Esophagus (tissue), 2 donors: ENCODE data around the gene HID1. TPM values are rescaled to one million over a fixed set of nuclear protein-coding genes. Genes with fewer than 3 reads are reported as not detected.

Experiments used
- H3K27ac ChIP-seq, 2 donors: one replicate each; pipeline ENCODE4 v1.5.1; 2013; ENCODE audit warnings: low read depth in 2 of 2, mild to moderate bottlenecking in 2 of 2, inconsistent platforms in 1 of 2, low read length in 1 of 2, moderate library complexity in 1 of 2
- H3K27me3 ChIP-seq, 2 donors: one replicate each; pipeline ENCODE4 v1.6.1; 2013; ENCODE audit warnings: low read length in 2 of 2, control low read depth in 1 of 2, mild to moderate bottlenecking in 1 of 2; ENCODE audit not compliant: insufficient read depth in 2 of 2, control insufficient read depth in 1 of 2
- H3K36me3 ChIP-seq, 2 donors: one replicate each; pipeline ENCODE4 v1.6.1; 2013; ENCODE audit warnings: low read length in 1 of 2; ENCODE audit not compliant: control insufficient read depth in 2 of 2, insufficient read depth in 2 of 2
- H3K4me1 ChIP-seq, 2 donors: one replicate each; pipeline ENCODE4 v1.6.1; 2013; ENCODE audit warnings: low read length in 1 of 2; ENCODE audit not compliant: control insufficient read depth in 2 of 2, insufficient read depth in 2 of 2
- H3K4me3 ChIP-seq, 2 donors: one replicate each; pipeline ENCODE4 v1.5.1; 2013; ENCODE audit warnings: low read length in 2 of 2, mild to moderate bottlenecking in 2 of 2, low read depth in 1 of 2, moderate library complexity in 1 of 2
- H3K9me3 ChIP-seq, 2 donors: one replicate each; pipeline ENCODE4 v1.6.1; 2013; ENCODE audit warnings: mild to moderate bottlenecking in 2 of 2, low read depth in 1 of 2, low read length in 1 of 2, moderate library complexity in 1 of 2; ENCODE audit not compliant: control insufficient read depth in 2 of 2, insufficient read depth in 1 of 2
- WGBS, 2 donors: extraction: QIAGEN DNeasy Blood & Tissue Kit; methylation state at CpG; one replicate each; pipeline ENCODE4 v1.1.7; 2013; 5-methylcytosine and 5-hydroxymethylcytosine counted together
- polyA plus RNA-seq, 2 donors: library from polyadenylated mRNA; stranded (reverse); fragments of 200-250 nt; gene quantifications; one replicate each; pipeline ENCODE4 v1.2.3, GENCODE V29; 2013
- donor health status: healthy with polysubstance abuse.
- donor health status: Bipolar disorder and iron deficiency.

Gene HID1
- polyA plus RNA-seq, 2 donors: 2.7 to 6.6 TPM

GRCh38 chr17:74952431-74953133 lies 20.0 kb downstream of the HID1 start:
- Histone ChIP-seq H3K4me3 (no peak overlapping the region), H3K36me3 (peaks cover 0 to 8% of the 10 kb centered on the region in 2 donors), H3K9me3 (no peaks in the 10 kb centered on the region), H3K4me1 (peaks cover 0 to 12% of the 10 kb centered on the region in 2 donors), H3K27me3 (no peaks in the 10 kb centered on the region), H3K27ac (no peak overlapping the region)
- 72 to 75% methylated on average over 23 to 24 of the region's 24 CpGs for WGBS, 2 donors

GRCh38 chr17:74951680-74952421 lies 20.7 kb downstream of the HID1 start:
- no peaks in the 10 kb centered on the region for H3K27me3 ChIP-seq
- 74 to 77% methylated on average over 29 to 32 of the region's 32 CpGs for WGBS, 2 donors
- H3K4me3 ChIP-seq: no peak overlapping the region
- H3K27ac ChIP-seq: no peak overlapping the region
- peaks cover 0 to 8% of the 10 kb centered on the region in 2 donors for H3K36me3 ChIP-seq
- no peaks in the 10 kb centered on the region for H3K9me3 ChIP-seq
- peaks cover 0 to 12% of the 10 kb centered on the region in 2 donors for H3K4me1 ChIP-seq

GRCh38 chr17:74951065-74951464 lies 21.5 kb downstream of the HID1 start:
- Histone ChIP-seq H3K27me3 (no peaks in the 10 kb centered on the region), H3K36me3 (peaks cover 0 to 11% of the 10 kb centered on the region in 2 donors), H3K27ac (peak overlapping the region in 1 of 2 donors; percentile 66), H3K4me3 (no peak overlapping the region), H3K9me3 (no peaks in the 10 kb centered on the region), H3K4me1 (peaks cover 0 to 12% of the 10 kb centered on the region in 2 donors)
- 50 to 59% methylated on average over 3 of the region's 3 CpGs for WGBS, 2 donors

GRCh38 chr17:74950207-74950606 lies 22.4 kb downstream of the HID1 start:
- Histone ChIP-seq H3K4me1 (peaks cover 0 to 12% of the 10 kb centered on the region in 2 donors), H3K36me3 (peaks cover 0 to 11% of the 10 kb centered on the region in 2 donors), H3K9me3 (no peaks in the 10 kb centered on the region), H3K27ac (peak overlapping the region; percentile 62 to 66), H3K27me3 (no peaks in the 10 kb centered on the region), H3K4me3 (no peak overlapping the region)
- 38 to 47% methylated on average over 7 to 8 of the region's 8 CpGs for WGBS, 2 donors

GRCh38 chr17:74949455-74950115 lies 23.0 kb downstream of the HID1 start:
- peaks cover 0 to 11% of the 10 kb centered on the region in 2 donors for H3K36me3 ChIP-seq
- H3K27me3 ChIP-seq: no peaks in the 10 kb centered on the region
- 49 to 59% methylated on average over 12 of the region's 12 CpGs for WGBS, 2 donors
- H3K4me1 ChIP-seq: peaks cover 0 to 12% of the 10 kb centered on the region in 2 donors
- no peak overlapping the region for H3K4me3 ChIP-seq
- H3K27ac ChIP-seq: peak overlapping the region; percentile 62 to 66
- no peaks in the 10 kb centered on the region for H3K9me3 ChIP-seq

- no peaks in the 10 kb centered on the region for H3K27me3 ChIP-seq
Observed at GRCh38 chr17:74947041-74947754, 25.4 kb downstream of the HID1 start.

GRCh38 chr17:74946641-74947040 lies 25.9 kb downstream of the HID1 start:
- H3K4me3 ChIP-seq: no peak overlapping the region
- no peaks in the 10 kb centered on the region for H3K27me3 ChIP-seq
- H3K36me3 ChIP-seq: peaks cover 0 to 13% of the 10 kb centered on the region in 2 donors
- peaks cover 0 to 14% of the 10 kb centered on the region in 2 donors for H3K4me1 ChIP-seq
- peaks cover 0 to 4% of the 10 kb centered on the region in 2 donors for H3K9me3 ChIP-seq
- H3K27ac ChIP-seq: no peak overlapping the region
- WGBS, 2 donors: 89 to 92% methylated on average over 14 of the region's 14 CpGs

More at GRCh38 chr17:74947041-74947754, 25.4 kb downstream of the HID1 start:
- Histone ChIP-seq H3K9me3 (no peaks in the 10 kb centered on the region), H3K4me3 (no peak overlapping the region), H3K36me3 (peaks cover 0 to 8% of the 10 kb centered on the region in 2 donors), H3K4me1 (peaks cover 0 to 13% of the 10 kb centered on the region in 2 donors), H3K27ac (no peak overlapping the region)
- WGBS, 2 donors: 93 to 94% methylated on average over 17 of the region's 17 CpGs

- WGBS, 2 donors: 56 to 60% methylated on average over 6 of the region's 6 CpGs
- H3K27me3 ChIP-seq: no peaks in the 10 kb centered on the region
- H3K36me3 ChIP-seq: peaks cover 0 to 11% of the 10 kb centered on the region in 2 donors
- H3K27ac ChIP-seq: no peak overlapping the region
- H3K9me3 ChIP-seq: peaks cover 0 to 4% of the 10 kb centered on the region in 2 donors
- H3K4me1 ChIP-seq: peaks cover 0 to 11% of the 10 kb centered on the region in 2 donors
- no peak overlapping the region for H3K4me3 ChIP-seq
Observed at GRCh38 chr17:74945543-74945942, 27.0 kb downstream of the HID1 start.
